ENCODE results near the gene ZKSCAN3.

DNA sequence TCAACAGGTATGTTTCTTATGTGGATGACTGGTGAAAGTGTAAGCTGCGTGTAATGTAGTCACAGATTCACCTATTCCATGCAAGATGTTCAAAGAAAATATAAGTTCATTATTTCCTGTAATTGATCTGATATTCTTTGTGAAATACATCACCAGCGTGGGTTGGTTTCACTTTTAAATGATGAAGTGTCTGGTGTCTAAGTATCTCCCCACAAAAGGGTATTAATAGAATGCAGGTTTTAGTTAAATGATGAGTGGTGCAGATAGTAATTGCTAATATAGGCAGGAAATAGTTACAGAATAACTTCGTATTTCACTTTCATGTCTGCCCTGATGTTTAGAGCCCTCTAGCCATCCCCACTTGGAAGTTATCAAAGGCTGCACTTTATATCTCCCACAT, 46.2 kb upstream of the ZKSCAN3 start:
- no peak for TF ChIP-seq EP300 (IDR thresholded peaks at IDR 0.05)
- TF ChIP-seq, protein P1, sequence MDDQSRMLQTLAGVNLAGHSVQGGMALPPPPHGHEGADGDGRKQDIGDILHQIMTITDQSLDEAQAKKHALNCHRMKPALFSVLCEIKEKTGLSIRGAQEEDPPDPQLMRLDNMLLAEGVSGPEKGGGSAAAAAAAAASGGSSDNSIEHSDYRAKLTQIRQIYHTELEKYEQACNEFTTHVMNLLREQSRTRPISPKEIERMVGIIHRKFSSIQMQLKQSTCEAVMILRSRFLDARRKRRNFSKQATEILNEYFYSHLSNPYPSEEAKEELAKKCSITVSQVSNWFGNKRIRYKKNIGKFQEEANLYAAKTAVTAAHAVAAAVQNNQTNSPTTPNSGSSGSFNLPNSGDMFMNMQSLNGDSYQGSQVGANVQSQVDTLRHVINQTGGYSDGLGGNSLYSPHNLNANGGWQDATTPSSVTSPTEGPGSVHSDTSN (IDR thresholded peaks at IDR 0.05): no peak

Data from A549 (cell line).